ENCODE measurements around the gene TAX1BP1. TPM values are rescaled to one million over a fixed set of nuclear protein-coding genes. Genes with fewer than 3 reads are reported as not detected.

Gene TAX1BP1
- total RNA-seq, 1 experiment from 2014 or later = 58.5 TPM

- peaks cover 4% of the 10 kb centered on the region; the same call in 1 of the 2 replicates for H3K4me1 ChIP-seq (ENCODE audit: insufficient read depth, low read length)
- no peaks in the 10 kb centered on the region for H3K79me2 ChIP-seq (ENCODE audit: low read length)
- H3K4me2 ChIP-seq (ENCODE audit: low read length) = no peak overlapping the region
- no peaks in the 10 kb centered on the region for H3F3A ChIP-seq (ENCODE audit: low read length, unreplicated experiment)
- no peak for TF ChIP-seq EZH2 (IDR thresholded peaks at IDR 0.05; ENCODE audit: low read length, unreplicated experiment)
- TF ChIP-seq EZH2phosphoT487 (IDR thresholded peaks at IDR 0.05; ENCODE audit: borderline replicate concordance, low read length) = no peak
- no peak for TF ChIP-seq CTCF (conservative IDR thresholded peaks at IDR 0.05; ENCODE audit: low read depth, low read length)
- no peaks in the 10 kb centered on the region for H3K27me3 ChIP-seq (ENCODE audit: low read length)
- H3K27ac ChIP-seq (ENCODE audit: low read length) = no peak overlapping the region
- BruUV-seq (replicated peaks) = no TSS peak
- DNase-seq (no peak), ATAC-seq (no peak)
- POLR2A ChIA-PET (ENCODE audit: unreplicated experiment) = no interaction called here
- H3K9me2 ChIP-seq (replicated peaks; ENCODE audit: low read length) = no peaks in the 10 kb centered on the region
- H2AFZ ChIP-seq (ENCODE audit: low read length) = no peak overlapping the region
- H4K20me1 ChIP-seq (ENCODE audit: low read length) = no peaks in the 10 kb centered on the region
- no peaks in the 10 kb centered on the region for H3K36me3 ChIP-seq (ENCODE audit: low read depth, low read length)
- no peak overlapping the region for H3K9ac ChIP-seq (ENCODE audit: low read length)
- H3K9me3 ChIP-seq (ENCODE audit: low read length) = no peaks in the 10 kb centered on the region
- CTCF ChIA-PET = no interaction called here
- intact Hi-C loops (cut with micrococcal nuclease) = no loop called here
- H3K4me3 ChIP-seq (ENCODE audit: low read length) = no peak overlapping the region
These were observed 131.9 kb downstream of the TAX1BP1 start for GRCh38 chr7:27871866-27872265.

GRCh38 chr7:27872356-27873275 is 132.7 kb downstream of the TAX1BP1 start:
- CTCF ChIA-PET = no interaction called here

More at GRCh38 chr7:27872356-27873275, 132.7 kb downstream of the TAX1BP1 start:
- H3K4me2 ChIP-seq (ENCODE audit: low read length) = no peak overlapping the region
- no peaks in the 10 kb centered on the region for H4K20me1 ChIP-seq (ENCODE audit: low read length)
- TF ChIP-seq CTCF (conservative IDR thresholded peaks at IDR 0.05; ENCODE audit: low read depth, low read length) = no peak
- no peak for TF ChIP-seq EZH2 (IDR thresholded peaks at IDR 0.05; ENCODE audit: low read length, unreplicated experiment)
- TF ChIP-seq EZH2phosphoT487 (IDR thresholded peaks at IDR 0.05; ENCODE audit: borderline replicate concordance, low read length) = no peak
- intact Hi-C loops (cut with micrococcal nuclease) = no loop called here
- no TSS peak for BruUV-seq (replicated peaks)
- H3K79me2 ChIP-seq (ENCODE audit: low read length) = no peaks in the 10 kb centered on the region
- H3K9me3 ChIP-seq (ENCODE audit: low read length) = no peaks in the 10 kb centered on the region
- H3K4me3 ChIP-seq (ENCODE audit: low read length) = no peak overlapping the region
- no peak for DNase-seq
- POLR2A ChIA-PET (ENCODE audit: unreplicated experiment) = interaction anchor here (0.6 kb wide), 1 partner anchor 26 kb away, joined by 4 read pairs; no protein-coding TSS in a partner anchor
- no peak overlapping the region for H3K27ac ChIP-seq (ENCODE audit: low read length)
- no peak for ATAC-seq
- H3K9me2 ChIP-seq (replicated peaks; ENCODE audit: low read length) = no peaks in the 10 kb centered on the region
- no peak overlapping the region for H2AFZ ChIP-seq (ENCODE audit: low read length)
- H3K27me3 ChIP-seq (ENCODE audit: low read length) = no peaks in the 10 kb centered on the region
- no peak overlapping the region for H3K9ac ChIP-seq (ENCODE audit: low read length)
- no peaks in the 10 kb centered on the region for H3F3A ChIP-seq (ENCODE audit: low read length, unreplicated experiment)
- peaks cover 4% of the 10 kb centered on the region; the same call in 1 of the 2 replicates for H3K4me1 ChIP-seq (ENCODE audit: insufficient read depth, low read length)
- H3K36me3 ChIP-seq (ENCODE audit: low read depth, low read length) = no peaks in the 10 kb centered on the region

Measured in PC-3 (cell line).